Measurements from ENCODE around the gene DIDO1.

DNA sequence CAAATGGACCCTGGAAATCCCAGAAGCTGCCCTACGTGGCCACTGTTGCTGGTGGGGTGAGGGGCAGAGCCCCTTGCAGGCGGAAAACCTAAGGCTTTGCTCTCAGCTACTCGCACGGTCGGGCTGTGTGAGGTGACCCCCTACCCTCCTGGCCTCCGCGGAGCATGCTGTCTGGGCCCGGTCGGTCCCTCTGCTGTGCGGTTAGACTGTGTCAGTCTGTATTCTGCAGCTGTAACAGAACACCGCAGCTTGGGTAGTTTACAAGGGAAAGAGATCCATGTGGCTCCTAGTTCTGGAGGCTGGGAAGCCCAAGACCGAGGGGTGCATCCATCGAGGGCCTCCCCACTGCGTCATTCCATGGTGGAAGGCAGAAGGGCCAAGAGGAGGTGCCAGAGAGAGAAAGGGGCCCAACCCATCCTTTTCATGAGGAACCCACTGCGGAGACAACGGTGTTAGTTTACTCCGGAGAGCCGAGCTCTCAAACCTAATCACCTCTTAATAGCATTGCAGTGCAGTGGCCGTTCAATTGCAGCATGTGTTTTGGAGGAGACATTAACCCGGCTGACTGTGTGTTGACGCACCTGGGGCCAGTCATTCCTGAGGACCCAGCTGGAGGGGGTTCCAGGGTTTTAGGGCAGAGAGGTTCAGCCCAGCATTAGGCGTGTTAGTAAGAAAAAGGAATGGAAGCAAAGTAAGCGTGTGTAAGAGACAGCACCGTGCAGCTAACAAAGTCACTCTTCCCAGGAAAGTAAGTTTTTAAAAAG is 91.2 kb downstream of the DIDO1 start:
- TF ChIP-seq, protein P1, sequence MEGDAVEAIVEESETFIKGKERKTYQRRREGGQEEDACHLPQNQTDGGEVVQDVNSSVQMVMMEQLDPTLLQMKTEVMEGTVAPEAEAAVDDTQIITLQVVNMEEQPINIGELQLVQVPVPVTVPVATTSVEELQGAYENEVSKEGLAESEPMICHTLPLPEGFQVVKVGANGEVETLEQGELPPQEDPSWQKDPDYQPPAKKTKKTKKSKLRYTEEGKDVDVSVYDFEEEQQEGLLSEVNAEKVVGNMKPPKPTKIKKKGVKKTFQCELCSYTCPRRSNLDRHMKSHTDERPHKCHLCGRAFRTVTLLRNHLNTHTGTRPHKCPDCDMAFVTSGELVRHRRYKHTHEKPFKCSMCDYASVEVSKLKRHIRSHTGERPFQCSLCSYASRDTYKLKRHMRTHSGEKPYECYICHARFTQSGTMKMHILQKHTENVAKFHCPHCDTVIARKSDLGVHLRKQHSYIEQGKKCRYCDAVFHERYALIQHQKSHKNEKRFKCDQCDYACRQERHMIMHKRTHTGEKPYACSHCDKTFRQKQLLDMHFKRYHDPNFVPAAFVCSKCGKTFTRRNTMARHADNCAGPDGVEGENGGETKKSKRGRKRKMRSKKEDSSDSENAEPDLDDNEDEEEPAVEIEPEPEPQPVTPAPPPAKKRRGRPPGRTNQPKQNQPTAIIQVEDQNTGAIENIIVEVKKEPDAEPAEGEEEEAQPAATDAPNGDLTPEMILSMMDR (conservative IDR thresholded peaks at IDR 0.05 in 1 of 2, IDR thresholded peaks at IDR 0.05 in 1 of 2; ENCODE audit: low read depth in 1 of 2, low read length in 2 of 2): no peak
- no peak for TF ChIP-seq EZH2 (IDR thresholded peaks at IDR 0.05; ENCODE audit: low read length, missing control alignments)
